ENCODE measurements around the gene PGLYRP4.

The PGLYRP4 gene

GRCh38 chr1:153291514-153291913 is 57.1 kb downstream of the PGLYRP4 start:
- no peak for DNase-seq (ENCODE audit: low read depth, low spot score)

GRCh38 chr1:153288634-153289275 is 59.9 kb downstream of the PGLYRP4 start:
- peak; percentile 81 for DNase-seq (ENCODE audit: low read depth, low spot score)
